AG10803 (cell line): ENCODE data around the gene SFXN3.
A peak's percentile ranks its signal among the peaks of the same experiment; 100 is the strongest.

Experiments used
- DNase-seq: peaks from one replicate; pipeline ENCODE4 v3.0.0; 2010; ENCODE audit warnings: low read depth
- H3K4me3 ChIP-seq: 2 replicates; pipeline ENCODE4 v1.5.1; 2011; ENCODE audit warnings: mild to moderate bottlenecking, low read length, control low read depth
- TF ChIP-seq, protein P1 (sequence below): conservative IDR thresholded peaks from 2 replicates; pipeline ENCODE4 v1.5.1; 2011; ENCODE audit warnings: mild to moderate bottlenecking, low read length, control low read depth, inconsistent platforms

The SFXN3 gene

DNA sequence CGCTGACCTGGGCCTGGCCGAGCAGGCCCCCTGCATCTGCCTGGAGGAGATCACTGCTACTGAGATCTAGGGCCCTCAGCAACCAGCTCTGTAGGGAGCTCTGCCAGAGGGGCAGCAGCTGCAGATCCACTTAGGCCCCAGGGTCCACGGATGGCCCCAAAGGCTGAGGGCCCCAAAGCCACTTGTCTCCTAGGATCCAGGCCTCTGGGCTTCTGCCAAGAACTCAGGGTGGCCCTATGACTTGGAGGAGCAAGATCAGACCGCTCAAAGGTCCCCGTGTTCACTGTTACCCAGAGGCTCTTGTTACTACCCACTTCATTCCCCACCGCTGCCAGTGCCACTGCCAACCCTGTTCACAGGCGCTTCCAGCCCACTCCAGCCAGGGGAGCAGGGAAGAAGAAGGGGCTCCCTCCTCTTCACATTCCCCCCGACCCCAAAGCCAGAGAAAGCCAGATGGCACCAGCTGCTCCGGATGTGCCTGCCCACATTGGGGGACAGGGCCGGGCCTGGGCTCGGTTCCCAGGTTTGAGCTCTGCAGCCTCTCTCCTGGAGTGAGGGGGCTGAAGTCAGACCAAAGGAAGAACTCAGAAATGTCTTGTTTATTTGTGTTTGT, 23.8 kb upstream of the SFXN3 start:
- H3K4me3 ChIP-seq, result no peak overlapping the region
- TF ChIP-seq, protein P1, sequence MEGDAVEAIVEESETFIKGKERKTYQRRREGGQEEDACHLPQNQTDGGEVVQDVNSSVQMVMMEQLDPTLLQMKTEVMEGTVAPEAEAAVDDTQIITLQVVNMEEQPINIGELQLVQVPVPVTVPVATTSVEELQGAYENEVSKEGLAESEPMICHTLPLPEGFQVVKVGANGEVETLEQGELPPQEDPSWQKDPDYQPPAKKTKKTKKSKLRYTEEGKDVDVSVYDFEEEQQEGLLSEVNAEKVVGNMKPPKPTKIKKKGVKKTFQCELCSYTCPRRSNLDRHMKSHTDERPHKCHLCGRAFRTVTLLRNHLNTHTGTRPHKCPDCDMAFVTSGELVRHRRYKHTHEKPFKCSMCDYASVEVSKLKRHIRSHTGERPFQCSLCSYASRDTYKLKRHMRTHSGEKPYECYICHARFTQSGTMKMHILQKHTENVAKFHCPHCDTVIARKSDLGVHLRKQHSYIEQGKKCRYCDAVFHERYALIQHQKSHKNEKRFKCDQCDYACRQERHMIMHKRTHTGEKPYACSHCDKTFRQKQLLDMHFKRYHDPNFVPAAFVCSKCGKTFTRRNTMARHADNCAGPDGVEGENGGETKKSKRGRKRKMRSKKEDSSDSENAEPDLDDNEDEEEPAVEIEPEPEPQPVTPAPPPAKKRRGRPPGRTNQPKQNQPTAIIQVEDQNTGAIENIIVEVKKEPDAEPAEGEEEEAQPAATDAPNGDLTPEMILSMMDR, result no peak
- no peak for DNase-seq

DNA sequence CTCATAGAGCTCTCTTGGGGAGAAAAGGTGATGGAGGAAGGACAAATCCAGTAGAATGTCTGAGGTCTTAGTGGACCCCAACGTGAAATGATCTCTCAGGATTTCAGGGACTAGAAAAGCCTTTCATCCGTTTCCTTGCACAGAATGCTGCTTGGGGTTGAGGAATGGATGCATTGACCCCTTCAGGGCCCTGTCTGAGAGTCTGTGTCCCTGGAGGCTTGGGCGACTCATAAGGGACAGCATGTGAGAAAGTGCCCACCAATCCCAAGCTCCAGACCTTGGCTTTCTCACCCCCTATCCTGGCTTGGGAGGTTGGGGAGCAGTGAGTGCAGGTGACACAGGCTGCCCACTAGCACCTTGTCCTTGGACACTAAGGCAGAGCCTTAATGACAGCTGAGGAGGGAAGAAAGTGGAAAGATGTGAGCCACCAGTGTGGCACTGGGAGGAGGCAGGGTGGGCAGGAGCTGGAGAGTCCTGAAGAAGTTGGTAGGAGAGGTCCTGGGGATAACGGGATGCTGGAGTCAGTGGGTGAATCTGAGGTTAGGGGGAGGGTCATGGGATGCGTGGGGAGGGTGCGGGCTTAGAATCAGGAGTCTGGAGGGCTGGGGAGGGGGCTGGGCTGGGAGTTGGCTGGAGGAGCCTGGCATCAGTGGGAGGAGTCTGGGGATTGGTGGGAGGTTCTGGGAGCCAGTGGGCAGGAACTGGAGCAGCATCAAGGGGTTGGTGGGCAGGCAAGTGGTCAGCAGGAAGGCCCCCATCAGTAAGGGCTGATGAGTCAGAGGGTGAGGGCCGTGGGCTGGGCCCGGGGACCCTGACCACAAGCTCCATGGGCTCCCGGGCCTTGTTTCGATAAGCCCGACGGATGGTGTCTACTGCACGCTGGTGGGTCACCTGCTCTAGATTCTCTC, 22.9 kb upstream of the SFXN3 start:
- no peak for DNase-seq
- H3K4me3 ChIP-seq, result no peak overlapping the region
- TF ChIP-seq, protein P1, result no peak

DNA sequence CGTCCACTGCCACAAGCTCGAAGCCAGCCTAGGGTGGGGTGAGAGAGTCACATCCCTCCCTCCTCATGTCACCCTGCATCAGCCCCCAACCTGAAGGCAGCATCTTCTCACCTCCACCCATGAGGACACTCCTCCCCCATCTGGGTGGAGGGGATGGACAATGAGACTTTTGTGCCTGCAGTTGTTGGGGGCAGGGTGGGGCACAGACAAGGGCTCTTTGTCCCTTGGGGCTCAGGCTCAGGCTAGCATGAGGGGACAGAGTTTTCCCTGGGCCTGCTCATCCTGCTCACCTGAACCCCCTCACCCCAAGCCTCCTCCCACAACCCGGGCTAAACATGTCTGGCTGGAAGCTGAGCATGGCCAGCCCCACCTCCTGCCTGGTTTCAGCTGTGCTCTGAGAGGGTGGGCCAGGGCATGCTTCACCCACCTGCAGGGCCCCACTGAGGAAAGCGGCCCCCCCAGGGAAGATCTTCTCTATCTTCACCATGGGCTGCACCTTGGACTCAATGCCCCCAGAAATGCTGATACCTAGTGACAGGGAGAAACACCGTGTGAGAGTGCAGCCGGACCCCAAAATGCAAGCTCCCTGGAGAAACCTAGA, 22.1 kb upstream of the SFXN3 start:
- TF ChIP-seq, protein P1, result no peak
- DNase-seq, result no peak
- no peak overlapping the region for H3K4me3 ChIP-seq

DNA sequence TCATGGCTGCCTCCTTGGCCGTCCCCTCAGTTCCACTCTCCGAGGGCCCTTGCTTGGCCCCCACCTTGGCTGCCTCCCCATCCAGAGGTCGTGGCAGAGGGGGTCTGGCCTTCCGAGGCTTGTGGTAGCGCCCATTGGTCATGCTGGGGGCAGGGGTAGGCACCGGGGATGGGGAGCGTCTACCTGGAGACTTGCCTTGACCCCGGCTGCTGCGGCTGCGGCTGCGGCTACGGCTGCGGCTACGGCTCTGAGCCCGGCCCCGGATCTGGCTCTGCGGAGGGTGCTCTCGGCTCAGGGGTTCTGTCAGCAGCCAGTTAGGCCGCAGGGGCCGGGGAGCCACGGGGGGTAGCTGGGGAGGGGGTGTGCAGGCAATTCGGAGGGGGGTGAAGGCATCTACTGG, 20.7 kb upstream of the SFXN3 start:
- TF ChIP-seq, protein P1, result no peak

DNA sequence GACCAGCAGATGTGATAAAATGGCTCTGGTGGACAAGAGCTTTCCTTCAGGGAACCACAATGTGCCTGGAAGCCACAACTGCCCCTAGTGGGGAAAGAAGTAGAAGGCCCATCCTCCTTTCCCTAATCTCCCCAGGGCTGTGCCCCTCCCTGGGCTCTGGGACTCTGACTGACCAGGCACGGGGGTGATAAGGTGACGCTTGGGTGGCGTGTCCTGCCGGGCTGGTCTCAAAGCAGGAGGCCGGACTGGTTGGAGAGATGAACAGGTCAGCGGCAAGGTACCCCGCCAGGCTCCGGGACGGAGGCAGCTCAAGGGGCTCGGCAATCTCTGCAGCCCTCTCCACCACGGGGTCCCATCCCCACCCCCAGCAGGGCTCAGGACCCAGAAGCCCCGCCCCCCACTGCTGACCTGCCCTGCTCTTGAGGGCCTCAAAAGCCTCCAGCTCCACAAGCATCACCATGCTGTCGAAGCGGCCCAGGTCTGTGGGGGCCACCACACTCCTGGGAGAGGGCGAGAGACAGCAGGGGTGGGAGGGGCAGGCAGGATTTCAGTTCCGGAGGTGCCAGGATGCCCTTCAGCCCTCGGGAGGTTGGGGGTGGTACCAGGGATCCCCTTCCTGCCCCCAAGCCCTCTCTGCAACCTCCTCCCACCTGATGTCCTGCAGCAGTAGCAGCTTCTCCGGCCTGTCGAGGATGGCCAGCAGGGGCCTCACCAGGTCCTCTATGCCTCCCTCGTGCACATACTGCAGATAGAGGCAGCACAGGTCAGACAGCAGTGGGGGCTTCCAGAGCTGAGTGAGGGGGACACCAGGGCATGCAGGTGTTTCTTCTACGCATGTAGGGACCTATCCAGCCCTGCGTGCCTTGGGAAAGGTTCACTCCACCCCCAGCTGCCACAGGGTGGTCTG, 19.3 kb upstream of the SFXN3 start:
- TF ChIP-seq, protein P1, result peak; percentile 54
- H3K4me3 ChIP-seq, result no peak overlapping the region
- DNase-seq, result no peak

More for the DNA sequence above, 20.7 kb upstream of the SFXN3 start:
- DNase-seq, result no peak
- H3K4me3 ChIP-seq, result no peak overlapping the region

DNA sequence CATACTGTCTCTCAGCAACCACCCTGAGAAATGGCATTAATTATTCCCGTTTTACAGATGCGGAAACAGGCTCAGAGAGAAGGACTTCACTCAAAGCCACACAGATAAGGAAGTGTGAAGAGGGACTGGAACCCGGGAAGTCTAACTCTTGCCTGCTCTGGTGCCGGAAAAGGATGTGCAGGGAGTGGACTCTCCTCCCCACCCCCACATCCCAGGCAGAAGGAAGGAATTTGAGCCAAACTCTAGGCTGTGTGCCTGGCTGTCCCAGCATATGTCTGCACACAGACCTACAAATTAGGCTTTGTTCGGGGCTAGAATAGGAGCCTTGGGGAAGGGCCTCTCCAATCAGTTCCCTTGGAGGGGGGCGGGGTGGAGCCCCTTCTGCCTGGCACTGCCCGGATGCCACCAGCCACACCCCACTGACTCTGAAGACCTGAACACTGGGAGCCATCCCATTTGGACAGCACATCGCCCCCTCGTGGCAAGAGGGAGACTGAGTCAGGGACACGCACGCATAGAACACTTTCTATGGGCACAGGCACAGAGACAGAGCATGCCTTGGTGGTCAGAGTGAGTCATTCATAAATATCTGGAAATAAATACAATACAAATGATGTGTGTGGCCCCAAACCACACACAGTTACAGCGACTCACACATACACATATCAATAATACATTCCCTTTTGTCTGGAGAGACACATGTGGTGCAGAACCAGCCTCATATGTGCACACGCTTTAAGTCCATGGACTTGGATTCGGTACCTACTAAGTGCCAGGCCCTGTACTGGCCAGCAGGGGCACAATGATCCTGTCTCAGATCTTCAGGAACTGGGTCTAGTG, 18.3 kb upstream of the SFXN3 start:
- TF ChIP-seq, protein P1, result peak; percentile 73
- no peak overlapping the region for H3K4me3 ChIP-seq
- DNase-seq, result peak; percentile 90
